Subcutaneous abdominal adipose tissue (tissue), 5 donors: ENCODE measurements around the gene LMAN2L.

Source experiments
- H3K27ac ChIP-seq: one replicate; pipeline ENCODE4 v1.7.0; 2013; ENCODE audit warnings: low read depth, mild to moderate bottlenecking, inconsistent platforms, low read length, moderate library complexity
- H3K27me3 ChIP-seq, 5 donors: one replicate each; pipeline ENCODE4 v1.7.0; 2013; ENCODE audit warnings: low read length in 5 of 5, inconsistent platforms in 1 of 5; ENCODE audit not compliant: control insufficient read depth in 5 of 5, insufficient read depth in 4 of 5
- H3K36me3 ChIP-seq, 5 donors: one replicate each; pipeline ENCODE4 v1.7.0; 2013; ENCODE audit warnings: low read length in 5 of 5; ENCODE audit not compliant: control insufficient read depth in 5 of 5, insufficient read depth in 5 of 5
- H3K4me1 ChIP-seq, 5 donors: one replicate each; pipeline ENCODE4 v1.7.0; 2013; ENCODE audit warnings: low read length in 5 of 5, mild to moderate bottlenecking in 3 of 5, moderate library complexity in 1 of 5; ENCODE audit not compliant: control insufficient read depth in 5 of 5, insufficient read depth in 5 of 5
- H3K4me3 ChIP-seq, 5 donors: one replicate each; pipeline ENCODE4 v1.7.0; 2013; ENCODE audit warnings: low read length in 5 of 5, low read depth in 1 of 5
- H3K9ac ChIP-seq, 5 donors: one replicate each; pipeline ENCODE4 v1.7.0; 2013; ENCODE audit warnings: low read length in 5 of 5, mild to moderate bottlenecking in 4 of 5, moderate library complexity in 3 of 5
- H3K9me3 ChIP-seq, 5 donors: one replicate each; pipeline ENCODE4 v1.7.0; 2013; ENCODE audit warnings: low read length in 5 of 5; ENCODE audit not compliant: control insufficient read depth in 5 of 5
- donor health status: healthy.
- donor health status: healthy.
- donor health status: healthy.
- donor health status: healthy.
- donor health status: healthy.

The LMAN2L gene

GRCh38 chr2:96715658-96716057 lies 24.2 kb downstream of the LMAN2L start:
- no peak overlapping the region for H3K9ac ChIP-seq
- no peak overlapping the region for H3K4me3 ChIP-seq
- no peaks in the 10 kb centered on the region for H3K27me3 ChIP-seq
- H3K27ac ChIP-seq: no peak overlapping the region
- peaks cover 24 to 56% (median 36%) of the 10 kb centered on the region in 5 donors for H3K36me3 ChIP-seq
- H3K4me1 ChIP-seq: no peaks in the 10 kb centered on the region
- no peaks in the 10 kb centered on the region for H3K9me3 ChIP-seq

- H3K9me3 ChIP-seq: no peaks in the 10 kb centered on the region
- H3K36me3 ChIP-seq: peaks cover 35 to 80% (median 61%) of the 10 kb centered on the region in 5 donors
- no peaks in the 10 kb centered on the region for H3K4me1 ChIP-seq
- H3K27me3 ChIP-seq: no peaks in the 10 kb centered on the region
- no peak overlapping the region for H3K4me3 ChIP-seq
- no peak overlapping the region for H3K27ac ChIP-seq
- no peak overlapping the region for H3K9ac ChIP-seq
These were observed 28.9 kb downstream of the LMAN2L start for GRCh38 chr2:96710985-96711384.

GRCh38 chr2:96703021-96703751 lies 36.7 kb downstream of the LMAN2L start:
- no peaks in the 10 kb centered on the region for H3K4me1 ChIP-seq
- no peak overlapping the region for H3K9ac ChIP-seq
- H3K27me3 ChIP-seq: no peaks in the 10 kb centered on the region
- peaks cover 9 to 63% (median 54%) of the 10 kb centered on the region in 5 donors for H3K36me3 ChIP-seq
- H3K4me3 ChIP-seq: no peak overlapping the region
- no peaks in the 10 kb centered on the region for H3K9me3 ChIP-seq
- H3K27ac ChIP-seq: no peak overlapping the region

- peaks cover 4 to 53% (median 45%) of the 10 kb centered on the region in 5 donors for H3K36me3 ChIP-seq
- H3K4me1 ChIP-seq: no peaks in the 10 kb centered on the region
- H3K9ac ChIP-seq: no peak overlapping the region
- H3K4me3 ChIP-seq: no peak overlapping the region
- H3K27ac ChIP-seq: no peak overlapping the region
- no peaks in the 10 kb centered on the region for H3K9me3 ChIP-seq
- H3K27me3 ChIP-seq: no peaks in the 10 kb centered on the region
These were observed 37.6 kb downstream of the LMAN2L start for GRCh38 chr2:96702098-96702785.

GRCh38 chr2:96701636-96702035 lies 38.2 kb downstream of the LMAN2L start:
- H3K9me3 ChIP-seq: no peaks in the 10 kb centered on the region
- H3K4me3 ChIP-seq: no peak overlapping the region
- peaks cover 4 to 47% (median 39%) of the 10 kb centered on the region in 5 donors for H3K36me3 ChIP-seq
- no peak overlapping the region for H3K27ac ChIP-seq
- no peaks in the 10 kb centered on the region for H3K4me1 ChIP-seq
- H3K9ac ChIP-seq: no peak overlapping the region
- no peaks in the 10 kb centered on the region for H3K27me3 ChIP-seq

GRCh38 chr2:96700086-96700485 lies 39.8 kb downstream of the LMAN2L start:
- H3K9ac ChIP-seq: no peak overlapping the region
- no peak overlapping the region for H3K27ac ChIP-seq
- no peaks in the 10 kb centered on the region for H3K9me3 ChIP-seq
- H3K4me3 ChIP-seq: no peak overlapping the region
- no peaks in the 10 kb centered on the region for H3K27me3 ChIP-seq
- H3K4me1 ChIP-seq: no peaks in the 10 kb centered on the region
- peaks cover 0 to 32% (median 24%) of the 10 kb centered on the region in 5 donors for H3K36me3 ChIP-seq

GRCh38 chr2:96699621-96700020 lies 40.2 kb downstream of the LMAN2L start:
- Histone ChIP-seq H3K27ac (no peak overlapping the region), H3K36me3 (peaks cover 0 to 28% (median 20%) of the 10 kb centered on the region in 5 donors), H3K27me3 (no peaks in the 10 kb centered on the region), H3K4me3 (no peak overlapping the region), H3K4me1 (no peaks in the 10 kb centered on the region), H3K9me3 (no peaks in the 10 kb centered on the region), H3K9ac (no peak overlapping the region)

GRCh38 chr2:96699021-96699420 lies 40.8 kb downstream of the LMAN2L start:
- Histone ChIP-seq H3K27ac (no peak overlapping the region), H3K9ac (no peak overlapping the region), H3K4me1 (no peaks in the 10 kb centered on the region), H3K9me3 (no peaks in the 10 kb centered on the region), H3K36me3 (peaks cover 0 to 22% (median 20%) of the 10 kb centered on the region in 5 donors), H3K4me3 (no peak overlapping the region), H3K27me3 (no peaks in the 10 kb centered on the region)

- no peak overlapping the region for H3K9ac ChIP-seq
- H3K27ac ChIP-seq: no peak overlapping the region
- H3K36me3 ChIP-seq: peaks cover 0 to 20% (median 17%) of the 10 kb centered on the region in 5 donors
- no peaks in the 10 kb centered on the region for H3K9me3 ChIP-seq
- no peaks in the 10 kb centered on the region for H3K4me1 ChIP-seq
- no peaks in the 10 kb centered on the region for H3K27me3 ChIP-seq
- H3K4me3 ChIP-seq: no peak overlapping the region
These were observed 41.5 kb downstream of the LMAN2L start for GRCh38 chr2:96698221-96698861.

- Histone ChIP-seq H3K27me3 (no peaks in the 10 kb centered on the region), H3K9ac (no peak overlapping the region), H3K27ac (no peak overlapping the region), H3K4me3 (no peak overlapping the region), H3K9me3 (no peaks in the 10 kb centered on the region), H3K4me1 (no peaks in the 10 kb centered on the region), H3K36me3 (peaks cover 0 to 12% (median 8%) of the 10 kb centered on the region in 5 donors)
These were observed 42.4 kb downstream of the LMAN2L start for GRCh38 chr2:96697476-96697875.
